DND-41 (cell line): ENCODE results near the gene ANAPC10.
A peak's percentile ranks its signal among the peaks of the same experiment; 100 is the strongest.

Experiments used
- EZH2 ChIP-seq: IDR thresholded peaks from 3 replicates; pipeline ENCODE4 v1.6.1; 2012; ENCODE audit warnings: borderline replicate concordance, low read depth, mild to moderate bottlenecking, moderate library complexity, low read length, inconsistent platforms; ENCODE audit not compliant: severe bottlenecking
- TF ChIP-seq, protein P1 (sequence below): IDR thresholded peaks from 2 replicates; pipeline ENCODE4 v1.5.1; 2012; ENCODE audit warnings: borderline replicate concordance, low read length, moderate library complexity, mild to moderate bottlenecking; ENCODE audit not compliant: poor library complexity, severe bottlenecking; ENCODE audit errors: extremely low read depth

DNA sequence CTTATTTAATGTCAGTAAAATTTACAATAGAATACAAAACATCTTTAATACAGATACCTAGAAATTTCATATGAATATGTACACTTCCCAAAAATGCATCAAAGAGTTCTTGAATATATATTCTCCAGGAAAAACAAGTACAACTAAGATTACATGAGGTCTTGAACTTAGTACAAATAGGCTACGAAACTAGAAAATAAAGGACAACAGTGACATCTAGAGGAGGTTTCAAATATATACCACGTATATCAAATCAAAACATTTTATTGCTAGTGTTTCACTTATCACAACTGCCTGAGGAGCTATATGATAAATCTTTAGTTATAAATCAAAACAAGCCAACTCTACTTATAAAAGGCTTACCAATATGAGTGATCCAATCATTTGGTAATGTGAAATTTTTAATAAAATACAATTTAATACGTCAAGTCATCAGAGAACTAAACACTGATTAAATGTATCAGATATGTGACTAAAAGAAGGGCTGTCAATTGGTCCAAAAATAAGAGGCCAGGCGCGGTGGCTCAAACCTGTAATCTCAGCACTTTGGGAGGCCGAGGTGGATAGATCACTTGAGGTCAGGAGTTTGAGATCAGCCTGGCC lies 36.6 kb downstream of the ANAPC10 start:
- TF ChIP-seq EZH2 = no peak
- TF ChIP-seq, protein P1, sequence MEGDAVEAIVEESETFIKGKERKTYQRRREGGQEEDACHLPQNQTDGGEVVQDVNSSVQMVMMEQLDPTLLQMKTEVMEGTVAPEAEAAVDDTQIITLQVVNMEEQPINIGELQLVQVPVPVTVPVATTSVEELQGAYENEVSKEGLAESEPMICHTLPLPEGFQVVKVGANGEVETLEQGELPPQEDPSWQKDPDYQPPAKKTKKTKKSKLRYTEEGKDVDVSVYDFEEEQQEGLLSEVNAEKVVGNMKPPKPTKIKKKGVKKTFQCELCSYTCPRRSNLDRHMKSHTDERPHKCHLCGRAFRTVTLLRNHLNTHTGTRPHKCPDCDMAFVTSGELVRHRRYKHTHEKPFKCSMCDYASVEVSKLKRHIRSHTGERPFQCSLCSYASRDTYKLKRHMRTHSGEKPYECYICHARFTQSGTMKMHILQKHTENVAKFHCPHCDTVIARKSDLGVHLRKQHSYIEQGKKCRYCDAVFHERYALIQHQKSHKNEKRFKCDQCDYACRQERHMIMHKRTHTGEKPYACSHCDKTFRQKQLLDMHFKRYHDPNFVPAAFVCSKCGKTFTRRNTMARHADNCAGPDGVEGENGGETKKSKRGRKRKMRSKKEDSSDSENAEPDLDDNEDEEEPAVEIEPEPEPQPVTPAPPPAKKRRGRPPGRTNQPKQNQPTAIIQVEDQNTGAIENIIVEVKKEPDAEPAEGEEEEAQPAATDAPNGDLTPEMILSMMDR = peak; percentile 66
